ENCODE measurements around the gene PAPOLA.

DNA sequence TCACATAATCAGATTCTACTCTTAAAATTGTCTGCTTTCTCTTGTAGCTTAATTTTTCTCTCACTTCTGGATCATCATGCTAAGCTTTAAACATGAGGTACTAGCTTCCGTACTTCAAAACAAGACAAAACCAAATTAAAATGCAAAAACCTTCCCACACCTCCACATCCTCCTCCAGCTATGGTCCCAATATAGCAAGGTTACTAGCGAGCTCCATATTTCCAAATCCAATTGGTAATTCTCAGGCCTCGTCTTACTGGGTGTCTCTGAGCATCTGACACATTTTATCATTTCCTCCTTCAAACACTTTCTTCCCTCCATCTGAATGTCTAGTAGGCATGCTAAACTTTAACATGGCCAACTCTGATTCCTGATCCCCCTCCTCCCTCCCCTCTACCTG is 7.9 kb upstream of the PAPOLA start:
- no peak for TF ChIP-seq GATA3 (IDR thresholded peaks at IDR 0.05; ENCODE audit: low read depth, low read length)
- no peak for TF ChIP-seq GATA2 (IDR thresholded peaks at IDR 0.05; ENCODE audit: low read depth, low read length)
